ENCODE data around the gene GLE1. TPM values are rescaled to one million over a fixed set of nuclear protein-coding genes. Genes with fewer than 3 reads are reported as not detected.
A peak's percentile ranks its signal among the peaks of the same experiment; 100 is the strongest.

GLE1 gene
- total RNA-seq, 1 donor from 2014 or later: 25.4 TPM

GRCh38 chr9:128556276-128556675 lies 51.8 kb downstream of the GLE1 start:
- H3K4me3 ChIP-seq (ENCODE audit: low read depth, low read length): no peak overlapping the region
- no peak for TF ChIP-seq CTCF (conservative IDR thresholded peaks at IDR 0.05; ENCODE audit: low read depth, low read length)
- no peak for DNase-seq (ENCODE audit: low read depth)

DNA sequence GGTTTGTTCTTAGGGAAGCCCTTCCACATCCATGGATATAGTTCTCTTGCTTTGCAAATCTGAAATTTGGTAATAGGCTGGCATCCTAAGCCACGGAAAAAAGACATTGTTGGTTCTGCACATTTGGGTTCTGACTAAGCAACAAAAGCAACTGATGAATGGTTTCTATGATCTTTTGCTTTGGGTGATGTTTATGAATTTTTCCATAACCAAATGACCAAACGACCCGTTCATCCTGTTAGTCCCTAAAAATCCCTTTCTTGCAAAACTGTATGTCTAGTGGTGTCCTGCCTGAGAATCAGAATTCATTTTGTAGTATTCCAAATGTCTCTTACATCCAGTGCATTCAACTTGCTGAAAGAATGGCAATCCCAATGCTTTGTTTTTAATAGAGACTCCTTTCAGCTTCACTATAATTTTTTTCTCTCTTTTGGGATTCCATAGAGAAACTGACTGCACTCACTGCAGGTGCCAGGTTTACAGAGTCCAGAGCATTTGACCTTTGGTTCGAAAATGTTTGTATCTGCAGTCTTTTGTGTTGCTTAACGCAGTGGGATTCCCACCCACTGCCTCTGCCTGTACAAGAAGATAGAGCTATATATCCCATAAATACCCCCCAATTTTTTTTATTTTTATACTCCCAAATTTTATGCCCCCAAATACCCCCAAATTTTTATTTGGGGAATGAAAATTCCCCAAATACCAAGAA lies 52.6 kb downstream of the GLE1 start:
- no peak for DNase-seq (ENCODE audit: low read depth)
- no peak for TF ChIP-seq CTCF (conservative IDR thresholded peaks at IDR 0.05; ENCODE audit: low read depth, low read length)
- no peak overlapping the region for H3K4me3 ChIP-seq (ENCODE audit: low read depth, low read length)

DNA sequence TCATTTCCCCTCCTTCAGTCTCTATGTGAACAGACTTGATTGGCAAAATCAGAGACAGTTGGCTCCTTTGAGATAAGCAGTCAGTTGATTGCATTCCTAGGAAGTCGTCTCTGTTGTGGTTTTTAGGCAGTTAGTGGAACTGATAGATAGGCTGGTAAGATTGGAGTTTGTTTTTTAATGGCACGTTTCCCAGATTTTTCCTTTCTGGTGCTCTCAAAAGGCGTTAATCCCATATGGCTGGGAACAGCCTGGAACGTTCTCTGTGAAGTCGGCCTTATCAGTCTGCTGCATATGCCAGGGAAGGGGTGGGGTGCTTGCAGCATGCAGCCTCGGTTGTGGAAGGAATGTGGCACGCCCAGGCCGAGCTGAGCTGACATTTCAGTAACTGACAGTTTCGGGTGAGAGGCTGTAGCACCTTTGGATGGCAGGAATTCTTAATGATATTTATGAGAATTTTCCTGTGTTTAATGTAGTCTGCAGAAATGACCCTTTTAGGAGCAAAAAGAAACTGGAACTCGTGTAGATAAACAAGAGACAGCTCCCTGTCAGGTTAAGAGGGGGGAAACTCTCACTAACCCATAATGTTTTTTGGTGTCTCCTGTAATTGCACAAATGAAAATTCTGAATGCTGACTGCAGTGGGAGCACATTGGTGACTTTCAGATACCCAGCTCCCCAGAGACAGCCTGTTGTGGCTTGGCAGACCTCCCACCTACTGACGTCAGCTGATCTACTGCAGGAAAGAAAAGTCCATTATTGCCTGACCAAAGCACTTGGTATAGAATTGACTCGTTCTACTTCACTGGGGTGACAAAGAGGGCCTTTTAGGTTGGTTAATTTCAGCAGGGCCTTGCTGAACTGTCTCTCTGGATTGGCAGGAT lies 54.2 kb downstream of the GLE1 start:
- H3K4me3 ChIP-seq (ENCODE audit: low read depth, low read length): peak overlapping the region; percentile 14
- no peak for TF ChIP-seq CTCF (conservative IDR thresholded peaks at IDR 0.05; ENCODE audit: low read depth, low read length)
- peak; percentile 50 for DNase-seq (ENCODE audit: low read depth)

DNA sequence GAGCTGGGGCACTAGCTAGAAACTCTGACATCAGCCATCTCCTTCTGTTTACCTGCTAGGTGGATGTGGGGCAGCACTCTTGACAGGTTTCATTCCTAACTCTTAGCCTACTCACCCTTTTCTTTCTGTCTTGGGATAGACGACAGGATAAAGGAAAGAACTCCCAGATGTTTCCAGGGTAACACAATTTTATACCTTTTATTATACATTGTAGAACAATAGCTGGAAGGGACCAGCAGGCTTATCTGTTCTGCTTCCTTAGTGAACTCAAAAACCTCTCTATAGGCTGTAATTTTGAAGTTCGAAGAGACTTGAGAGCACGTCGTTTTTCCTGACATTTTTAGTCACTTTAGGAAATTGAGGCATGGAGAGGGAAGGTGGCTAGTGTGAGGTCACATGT lies 61.1 kb downstream of the GLE1 start:
- no peak for TF ChIP-seq CTCF (conservative IDR thresholded peaks at IDR 0.05; ENCODE audit: low read depth, low read length)
- no peak overlapping the region for H3K4me3 ChIP-seq (ENCODE audit: low read depth, low read length)
- DNase-seq (ENCODE audit: low read depth): no peak

DNA sequence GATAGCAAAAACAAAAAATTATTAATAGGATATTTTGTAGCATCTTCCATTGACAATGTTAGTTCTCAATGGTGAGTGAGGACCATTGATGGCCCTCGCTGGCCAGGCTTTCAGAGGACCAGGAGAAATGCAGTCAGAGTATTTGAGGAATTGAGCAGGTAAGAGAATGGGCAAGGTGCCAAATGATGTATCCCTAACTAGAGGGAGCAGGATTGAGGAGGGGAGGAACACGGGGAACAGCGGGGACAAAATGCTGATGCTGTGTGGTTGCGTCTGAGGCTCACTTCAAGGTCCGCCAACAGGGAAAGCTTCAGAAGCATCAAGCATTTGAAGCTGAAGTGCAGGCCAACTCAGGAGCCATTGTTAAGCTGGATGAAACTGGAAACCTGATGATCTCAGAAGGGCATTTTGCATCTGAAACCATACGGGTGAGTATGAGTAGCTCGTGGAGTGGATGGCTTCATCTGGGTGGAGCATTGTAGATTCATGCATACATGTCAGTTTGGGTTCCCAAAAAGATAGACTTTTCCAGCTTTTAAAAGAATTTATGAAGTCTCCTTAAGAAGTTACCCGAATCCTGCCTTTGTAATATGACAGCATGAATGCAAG lies 64.1 kb downstream of the GLE1 start:
- no peak for DNase-seq (ENCODE audit: low read depth)
- TF ChIP-seq CTCF (conservative IDR thresholded peaks at IDR 0.05; ENCODE audit: low read depth, low read length): no peak
- no peak overlapping the region for H3K4me3 ChIP-seq (ENCODE audit: low read depth, low read length)

DNA sequence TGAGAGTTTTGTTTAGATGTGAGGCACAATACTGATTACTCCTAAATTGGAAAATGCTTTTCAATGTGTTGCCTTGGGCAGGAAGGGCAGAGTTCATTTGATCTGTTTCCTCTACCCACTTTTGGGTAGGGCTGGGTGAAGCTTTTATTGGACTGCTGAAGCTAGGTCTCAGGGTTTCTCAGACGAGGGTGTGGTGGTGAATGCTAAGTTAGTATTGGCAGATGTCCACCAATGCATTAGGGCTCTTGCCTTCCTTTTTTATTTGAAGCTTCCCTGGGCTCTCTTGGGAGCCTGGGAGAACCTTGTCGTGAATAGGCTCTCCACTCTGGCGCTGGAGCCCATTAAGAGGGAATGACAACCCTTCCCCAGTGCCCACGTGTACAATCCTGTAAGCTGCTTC lies 71.0 kb downstream of the GLE1 start:
- TF ChIP-seq CTCF (conservative IDR thresholded peaks at IDR 0.05; ENCODE audit: low read depth, low read length): no peak
- DNase-seq (ENCODE audit: low read depth): no peak

More for the DNA sequence above, 71.0 kb downstream of the GLE1 start:
- no peak overlapping the region for H3K4me3 ChIP-seq (ENCODE audit: low read depth, low read length)

Measured in epithelial cell of proximal tubule (primary cell).